ENCODE data around the gene CDC37.
"Not testable (repeated sequence)": the region's sequence is repeated elsewhere in the genome, so short reads cannot be mapped to it uniquely, and the experiment has no call there.

Gene CDC37

DNA sequence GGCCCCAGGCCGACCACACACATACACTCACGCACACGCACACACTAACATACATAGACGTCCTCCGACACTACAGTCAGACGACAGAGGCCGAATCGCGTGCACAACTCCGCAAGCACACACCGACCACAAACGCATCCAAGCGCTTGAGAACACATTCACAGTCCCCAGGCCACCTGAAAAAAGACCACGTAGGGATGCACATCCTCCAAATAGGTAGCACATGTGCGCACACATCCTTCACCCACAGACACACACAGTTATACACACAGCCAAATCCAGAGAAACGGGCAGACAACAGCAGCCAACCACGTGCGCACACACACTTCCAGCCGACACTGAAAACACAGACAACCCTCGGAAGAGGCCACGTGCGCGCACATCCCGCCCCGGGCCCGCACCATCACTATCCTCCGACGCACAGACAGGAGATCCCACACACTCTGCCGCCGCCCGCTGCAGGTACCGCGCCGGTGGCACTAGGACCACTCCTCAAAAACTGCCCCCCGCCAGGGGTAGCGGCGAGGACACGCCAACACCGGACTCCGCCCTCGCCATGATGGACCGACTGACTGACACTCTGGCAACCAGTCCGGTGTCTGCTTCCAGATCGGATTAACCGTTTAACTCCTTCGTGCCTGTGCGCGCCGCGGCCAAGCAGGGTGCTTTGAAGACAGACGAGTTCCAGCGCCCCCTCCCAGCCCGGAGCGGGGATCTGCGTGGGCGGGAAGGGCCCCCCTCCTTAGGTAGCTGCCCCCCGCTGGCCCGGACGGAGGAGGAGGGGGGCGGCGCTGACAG is 16.5 kb upstream of the CDC37 start:
- peak; percentile 61 for DNase-seq

DNA sequence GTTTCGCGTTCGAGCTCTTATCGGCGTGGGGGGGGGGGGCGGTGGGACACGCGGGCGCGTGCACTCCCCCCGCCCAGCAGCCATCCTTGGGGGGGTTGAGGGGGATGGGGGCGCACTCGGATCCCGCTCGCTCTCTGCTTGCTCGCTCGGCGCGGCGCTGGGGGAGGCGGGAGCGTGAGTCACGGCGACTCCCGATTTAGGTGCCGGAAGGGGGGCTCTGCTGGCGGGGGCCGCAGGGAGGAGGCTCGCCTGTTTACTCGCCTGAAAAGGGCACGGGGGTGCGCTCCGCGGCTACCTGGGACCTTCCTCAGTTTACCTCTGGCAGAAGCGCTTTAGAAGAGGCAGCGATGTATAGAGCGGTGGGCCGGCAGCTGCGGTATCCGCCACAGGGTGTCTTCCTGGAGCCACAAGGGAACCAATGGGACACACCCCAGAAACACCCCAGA is 15.9 kb upstream of the CDC37 start:
- DNase-seq, result no peak

DNA sequence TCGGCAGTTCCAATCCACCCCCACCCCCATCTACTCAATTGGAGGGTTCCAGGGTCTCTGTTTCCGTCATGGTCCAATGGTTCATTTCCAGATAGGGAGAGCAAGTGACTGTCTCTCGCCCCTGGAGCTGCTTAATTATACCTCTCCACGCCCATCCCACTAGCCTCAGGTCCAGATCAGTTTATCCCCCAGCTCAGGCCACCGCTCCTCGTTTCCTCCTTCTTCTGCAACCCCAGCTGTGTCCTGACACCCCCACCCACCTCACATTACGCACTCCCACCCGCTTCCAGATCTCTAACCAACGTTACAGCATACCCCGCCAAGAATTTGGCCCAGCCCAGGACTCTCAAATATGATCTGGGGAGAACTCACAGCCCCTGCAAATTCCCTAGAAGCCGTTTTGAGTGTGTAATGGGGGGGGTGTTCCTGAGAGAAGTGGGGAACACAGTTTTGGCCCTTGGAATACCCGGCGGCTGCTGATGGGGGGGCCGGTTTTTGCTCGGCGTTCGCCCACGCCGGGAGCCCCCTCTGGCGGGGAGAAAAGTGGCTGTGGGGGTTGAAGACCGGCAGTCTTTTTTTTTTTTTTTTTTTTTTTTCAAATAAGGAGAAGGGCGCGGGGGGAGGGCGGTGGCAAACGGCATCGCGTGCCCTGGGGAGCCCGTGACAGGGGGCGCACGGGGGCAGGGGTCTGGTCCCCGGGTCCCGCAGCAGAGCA is 15.3 kb upstream of the CDC37 start:
- no peak for DNase-seq

DNA sequence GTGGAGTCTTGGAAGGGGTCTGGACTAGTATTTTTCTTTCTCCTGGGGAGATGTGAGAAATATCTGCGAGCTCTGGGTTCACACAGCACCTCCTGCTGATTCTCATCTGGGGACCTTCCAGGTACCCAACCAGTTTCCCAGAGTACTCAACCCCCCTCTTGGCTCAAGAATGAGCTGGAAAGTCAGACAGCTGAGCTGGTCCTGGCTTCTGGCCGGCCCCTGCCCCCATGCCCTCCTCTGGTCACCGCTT is 14.8 kb upstream of the CDC37 start:
- no peak for DNase-seq

DNA sequence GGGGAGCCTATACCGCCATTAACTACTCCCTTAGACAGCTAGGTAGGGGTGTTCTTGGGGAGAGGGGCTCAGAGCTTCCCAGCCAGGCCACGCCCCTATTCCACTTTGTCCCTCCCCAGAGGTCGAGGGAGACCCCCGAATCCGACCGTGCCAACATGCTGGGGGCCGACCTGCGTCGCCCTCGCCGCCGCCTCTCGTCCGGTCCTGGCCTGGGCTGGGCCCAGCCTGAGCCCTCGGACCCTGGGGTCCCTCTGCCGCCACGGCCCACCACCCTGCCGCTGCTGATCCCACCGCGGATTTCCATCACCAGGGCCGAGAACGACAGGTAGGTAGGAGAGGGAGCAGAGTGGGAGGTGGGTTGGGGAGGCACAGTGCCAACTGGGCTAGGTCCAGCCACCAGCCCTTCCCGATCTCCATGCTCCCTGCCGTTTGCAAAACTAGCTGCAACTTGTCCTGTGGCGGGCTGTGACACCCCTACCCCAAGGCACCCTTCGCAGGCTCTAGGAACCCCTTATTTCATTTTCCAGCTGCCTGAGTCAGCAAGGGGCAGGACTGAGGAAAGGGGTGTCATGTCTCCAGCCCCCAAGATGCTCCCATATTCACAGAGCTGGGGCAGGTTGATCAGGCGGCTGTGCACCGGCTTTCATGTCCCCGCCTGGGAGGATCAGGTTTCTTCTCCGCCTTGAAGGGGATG is 14.3 kb upstream of the CDC37 start:
- no peak for DNase-seq

DNA sequence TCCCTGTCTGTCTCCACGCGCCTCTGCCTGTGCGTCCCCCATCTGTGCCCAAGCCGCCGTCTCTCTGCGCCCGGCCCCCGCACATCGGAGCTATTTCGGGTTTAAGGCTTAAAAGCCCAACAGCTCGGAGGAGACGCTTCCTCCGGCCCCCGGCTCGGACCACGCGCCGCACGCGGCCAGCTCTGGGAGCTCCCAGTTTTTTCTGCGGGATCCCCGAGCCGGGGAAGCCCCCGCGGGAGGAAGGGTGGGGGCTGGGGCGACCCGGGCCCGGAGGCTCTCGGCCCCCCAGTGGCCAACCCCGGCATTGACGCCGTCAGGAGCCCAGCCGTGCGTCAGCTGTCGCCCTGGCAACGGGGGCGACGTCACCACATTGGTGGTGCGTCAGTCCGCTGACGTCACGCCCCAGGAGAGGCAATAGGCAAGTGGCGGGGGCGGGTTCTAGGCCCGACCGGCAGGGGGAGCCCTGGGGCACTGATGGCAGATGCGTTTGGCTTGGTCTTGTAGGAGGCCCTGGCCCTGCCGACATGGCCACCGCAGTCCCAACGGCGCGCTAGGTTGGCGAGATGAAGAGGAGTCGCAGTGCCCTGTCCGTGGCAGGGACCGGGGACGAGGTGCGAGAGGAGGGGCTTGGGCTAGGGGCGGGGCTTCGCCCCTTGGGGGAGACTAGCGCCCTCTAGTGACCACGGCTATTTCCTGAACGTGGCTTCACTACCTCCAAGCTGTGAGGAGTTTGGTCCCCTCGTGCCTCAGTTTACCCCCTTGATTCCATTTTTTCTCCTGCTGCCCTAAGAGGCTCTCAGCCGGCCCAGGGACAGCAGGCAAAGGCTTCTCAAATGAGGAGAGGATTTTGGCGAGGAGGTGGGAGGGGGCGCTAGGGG is 13.3 kb upstream of the CDC37 start:
- DNase-seq, result peak; percentile 89

DNA sequence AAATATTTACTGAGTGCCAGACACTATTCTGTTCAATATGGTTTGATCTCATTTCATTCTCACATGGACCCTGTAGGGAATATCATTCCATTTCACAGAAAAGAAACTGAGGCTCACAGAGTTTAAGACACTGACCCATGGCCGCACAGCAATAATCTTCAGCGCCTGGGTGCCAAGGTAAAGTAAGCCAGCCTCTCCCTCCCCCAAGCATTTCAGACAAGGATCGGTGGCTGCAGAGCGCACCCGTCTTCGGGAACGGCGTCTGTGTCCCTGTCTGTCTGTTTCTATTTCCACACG is 12.7 kb upstream of the CDC37 start:
- no peak for DNase-seq

DNA sequence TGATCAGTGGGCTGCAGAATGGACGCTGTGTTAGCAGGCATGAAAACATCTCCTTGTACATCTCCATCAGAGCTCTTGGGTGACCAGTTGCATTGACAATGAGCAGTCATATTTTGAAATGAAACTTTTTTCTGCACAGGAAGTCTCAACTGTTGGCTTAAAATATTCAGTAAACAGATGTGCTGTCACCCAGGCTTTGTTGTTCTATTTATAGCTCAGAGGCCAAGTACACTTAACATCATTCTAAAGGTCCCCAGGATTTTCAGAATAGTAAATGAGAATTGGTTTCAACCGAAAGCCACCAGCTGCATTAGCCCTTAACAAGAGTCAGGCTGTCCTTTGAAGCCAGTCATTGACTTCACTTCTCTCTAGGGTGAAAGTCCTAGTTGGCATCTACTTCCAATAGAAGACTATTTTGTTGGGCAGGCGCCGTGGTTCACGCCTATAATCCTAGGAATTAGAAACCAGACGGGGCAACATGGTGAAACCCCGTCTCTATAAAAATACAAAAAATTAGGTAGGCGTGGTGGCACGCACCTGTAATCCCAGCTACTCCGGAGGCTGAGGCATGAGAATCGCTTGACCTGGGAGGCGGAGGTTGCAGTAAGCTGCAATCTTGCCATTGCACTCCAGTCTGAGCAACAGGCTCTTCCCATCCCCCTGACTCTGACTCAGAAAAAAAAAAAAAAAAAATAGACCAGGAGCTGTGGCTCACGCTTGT is 9.1 kb upstream of the CDC37 start:
- no peak for DNase-seq

DNA sequence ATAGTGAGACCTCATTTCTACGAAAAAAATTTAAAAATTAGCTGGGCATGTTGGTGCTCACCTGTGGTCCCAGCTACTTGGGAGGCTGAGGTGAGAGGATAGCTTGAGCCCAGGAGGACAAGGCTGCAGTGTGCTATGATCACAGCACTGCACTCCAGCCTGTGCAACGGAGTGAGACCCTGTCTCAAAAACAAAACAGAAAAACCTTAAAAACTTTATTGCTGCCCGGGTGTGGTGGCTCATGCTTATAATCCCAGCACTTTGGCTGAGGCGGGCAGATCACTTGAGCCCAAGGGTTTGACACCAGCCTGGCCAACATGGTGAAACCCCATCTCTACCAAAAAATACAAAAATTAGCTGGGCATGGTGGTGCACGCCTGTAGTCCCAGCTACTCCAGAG is 7.9 kb upstream of the CDC37 start:
- DNase-seq, result not testable (repeated sequence)

DNA sequence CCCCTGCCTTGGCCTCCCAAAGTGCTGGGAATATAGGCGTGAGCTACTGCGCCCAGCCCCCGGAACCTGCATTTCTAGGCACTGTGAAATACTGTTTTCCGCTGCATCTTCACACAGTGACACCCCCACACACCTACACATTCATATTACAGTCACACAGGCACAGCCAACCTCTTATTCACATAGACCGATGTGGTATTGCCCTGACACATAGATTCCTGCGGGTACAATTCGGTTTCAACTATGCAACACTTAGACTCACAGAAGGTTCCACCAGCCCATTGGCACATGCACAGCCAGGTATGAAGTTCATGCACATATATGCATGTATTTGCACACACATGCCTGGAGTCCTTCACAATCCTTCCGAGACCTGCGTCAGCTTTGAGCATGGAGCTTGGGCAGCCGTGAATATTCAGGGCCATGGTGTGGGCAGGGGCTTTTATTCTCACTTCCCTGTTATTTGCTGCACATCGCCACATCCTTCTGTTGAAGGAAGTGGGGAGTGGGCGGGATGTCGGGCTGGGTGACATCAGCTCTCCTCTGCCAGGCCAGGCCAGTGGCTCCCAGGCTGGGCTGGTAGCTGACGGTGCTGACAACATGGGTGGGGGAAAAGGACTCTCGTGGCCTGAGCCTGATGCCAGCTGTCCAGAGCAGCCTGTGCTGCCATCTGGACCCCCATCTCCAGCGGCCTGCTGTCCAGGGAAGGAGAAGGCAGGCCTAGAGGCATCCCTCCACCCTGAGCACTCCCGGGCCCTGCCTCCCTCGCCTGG is 5.4 kb upstream of the CDC37 start:
- no peak for DNase-seq

DNA sequence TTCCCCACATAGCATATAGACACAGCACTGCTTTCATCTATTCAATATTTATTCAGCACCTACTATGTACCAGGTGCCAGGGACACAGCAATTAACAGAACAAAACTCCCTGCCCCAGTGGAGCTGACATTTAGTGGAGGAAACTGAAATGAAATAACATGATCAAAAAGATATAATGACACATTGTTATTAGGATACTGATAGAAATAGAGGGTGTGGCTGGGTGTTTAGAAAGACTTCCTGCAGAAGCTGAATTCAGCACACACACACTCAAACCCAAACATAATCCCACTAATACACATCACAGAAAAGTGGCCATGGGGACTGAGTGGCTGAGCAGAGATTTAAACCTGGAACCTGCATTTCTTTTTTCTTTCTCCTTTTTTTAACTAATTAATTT is 3.8 kb upstream of the CDC37 start:
- no peak for DNase-seq

DNA sequence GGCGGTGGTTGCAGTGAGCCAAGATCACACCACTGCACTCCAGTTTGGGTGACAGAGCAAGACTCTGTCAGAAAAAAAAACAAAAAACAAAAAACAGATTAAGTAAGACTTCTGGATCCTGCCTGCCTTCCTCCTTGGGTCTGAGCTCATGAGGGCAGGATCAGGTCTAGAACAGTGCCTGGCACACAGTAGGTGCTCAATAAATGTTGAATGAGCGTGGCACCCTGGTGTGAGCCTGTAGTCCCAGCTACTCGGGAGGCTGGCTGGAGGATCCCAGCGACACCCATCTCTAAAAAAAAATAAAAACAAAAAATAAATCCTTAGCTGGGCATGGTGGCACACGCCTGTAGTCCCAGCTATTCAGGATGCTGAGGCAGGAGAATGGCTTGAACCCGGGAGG is 2.8 kb upstream of the CDC37 start:
- DNase-seq, result no peak

DNA sequence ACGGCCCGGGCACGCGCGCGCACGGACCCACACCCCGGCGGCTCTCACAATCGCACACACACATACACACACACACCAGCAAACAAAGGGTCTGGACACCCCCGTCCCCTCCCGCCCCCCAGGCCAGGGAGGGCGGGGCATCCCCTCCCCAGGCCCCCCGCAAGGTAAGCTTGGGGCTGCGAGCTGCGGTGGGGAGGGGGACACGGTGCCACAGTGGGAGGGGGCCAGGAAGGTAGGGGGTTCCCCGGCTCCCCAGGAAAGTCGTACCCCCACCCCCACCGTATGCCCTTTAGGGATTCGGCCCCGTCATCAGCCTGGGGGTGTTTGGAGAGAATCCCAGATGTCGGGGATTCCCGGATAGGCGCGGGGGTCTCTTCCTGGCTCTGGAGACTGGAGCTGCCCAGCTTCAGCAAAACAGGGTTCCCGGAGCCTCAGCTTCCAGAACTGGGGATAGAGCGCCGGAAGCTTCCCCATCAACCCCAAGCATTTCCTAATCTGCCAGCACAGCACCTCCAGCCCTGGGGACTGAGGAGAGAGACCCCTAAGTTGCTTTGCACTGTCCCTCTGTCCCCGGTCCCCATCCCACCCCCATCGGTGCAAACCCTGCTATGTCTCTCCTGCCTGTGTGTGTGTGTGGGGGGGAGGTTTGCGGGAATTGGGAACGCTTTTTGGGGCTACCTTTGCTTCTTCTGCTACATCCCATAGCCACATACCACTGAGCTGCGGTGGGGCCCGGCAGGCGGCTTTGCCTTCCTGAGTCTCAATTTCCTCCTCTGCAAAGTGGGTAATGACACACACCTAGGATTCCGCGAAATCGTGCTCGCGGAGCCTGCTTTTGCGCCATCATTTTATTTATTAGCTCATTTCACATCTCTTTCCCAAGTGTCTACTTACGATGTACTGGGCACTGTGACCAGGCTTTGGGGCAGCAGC is 1.8 kb upstream of the CDC37 start:
- no peak for DNase-seq

DNA sequence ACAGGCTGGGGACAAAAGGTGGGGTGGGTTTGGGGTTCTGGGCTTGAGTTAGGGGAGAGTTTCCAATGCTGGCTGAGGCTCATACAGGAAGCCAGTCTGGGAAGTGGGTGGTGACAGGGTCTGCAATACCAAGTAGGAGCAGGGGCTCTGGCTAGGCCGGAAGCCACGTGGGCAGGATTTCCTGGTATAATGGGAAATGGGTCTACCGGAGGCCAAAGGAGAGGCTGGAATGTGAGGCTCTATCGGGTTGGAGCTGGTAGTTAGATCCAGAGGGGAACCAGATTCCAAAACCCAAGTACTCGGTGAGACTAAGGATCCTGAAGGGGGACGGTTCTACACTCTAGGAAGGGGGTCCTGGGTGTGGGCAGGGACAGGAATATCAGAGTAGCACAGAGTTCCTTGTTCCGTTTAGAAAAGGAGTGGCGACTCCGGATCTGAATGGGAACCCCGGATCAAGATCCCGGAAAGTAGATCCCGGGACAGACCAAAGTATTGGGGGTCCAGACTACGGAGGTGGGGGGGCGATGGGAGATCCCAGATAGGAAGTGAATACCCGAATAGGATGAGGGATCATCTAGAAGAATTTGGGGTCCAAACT is 802 bp downstream of the CDC37 start:
- peak; percentile 42 for DNase-seq

DNA sequence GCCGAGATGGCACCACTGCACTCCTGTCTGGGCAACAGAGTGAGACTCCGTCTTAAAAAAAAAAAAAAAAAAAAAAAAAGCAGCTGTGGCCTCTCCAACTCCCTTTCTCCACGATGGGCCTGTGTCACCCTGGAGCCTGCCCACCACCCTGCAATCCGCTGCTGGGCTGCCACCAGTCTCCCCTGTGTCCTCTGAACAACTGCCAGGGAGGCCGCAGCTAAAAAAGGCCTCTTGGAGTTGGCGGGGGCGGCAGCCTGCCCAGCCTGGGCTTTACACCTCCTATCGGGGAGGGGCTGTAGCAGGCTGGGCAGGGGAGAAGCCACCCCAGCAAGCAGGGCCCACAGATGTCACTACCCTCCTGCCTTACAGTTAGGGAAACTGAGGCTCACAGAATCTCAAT is 3.5 kb downstream of the CDC37 start:
- no peak for DNase-seq

DNA sequence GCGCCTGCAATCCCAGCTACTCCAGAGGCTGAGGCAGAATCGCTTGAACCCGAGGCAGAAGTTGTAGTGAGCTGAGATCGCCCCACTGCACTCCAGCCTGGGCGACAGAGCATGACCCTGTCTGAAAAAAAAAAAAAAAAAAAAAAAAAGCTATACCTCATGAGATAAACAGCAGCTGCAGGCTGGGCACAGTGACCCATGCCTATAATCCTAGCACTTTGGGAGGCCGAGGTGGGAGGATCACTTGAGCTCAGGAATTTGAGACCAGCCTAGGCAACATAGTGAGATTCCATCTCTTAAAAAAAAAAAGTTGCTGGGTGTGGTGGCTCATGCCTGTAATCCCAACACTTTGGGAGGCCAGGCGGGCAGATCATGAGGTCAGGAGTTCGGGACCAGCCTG is 4.0 kb downstream of the CDC37 start:
- not testable (repeated sequence) for DNase-seq

DNA sequence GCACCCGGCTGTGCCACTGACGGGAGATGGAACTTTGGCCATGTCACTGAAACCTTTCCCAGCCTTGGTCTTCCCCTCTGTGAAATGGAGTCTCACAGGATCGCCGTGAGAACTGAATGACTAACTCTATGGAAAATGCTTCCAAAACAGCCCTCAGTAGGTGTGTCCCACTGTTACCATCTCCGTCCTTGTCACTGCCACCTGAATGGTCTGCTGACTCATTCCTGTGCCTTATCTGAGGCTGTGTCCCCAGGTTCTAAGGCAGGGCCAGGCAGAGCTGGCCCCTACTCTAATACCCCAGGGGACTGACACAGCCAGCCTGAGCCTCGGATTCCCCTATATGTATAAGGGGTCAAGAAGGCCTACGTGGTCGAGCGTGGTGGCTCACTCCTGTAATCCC is 4.5 kb downstream of the CDC37 start:
- no peak for DNase-seq

DNA sequence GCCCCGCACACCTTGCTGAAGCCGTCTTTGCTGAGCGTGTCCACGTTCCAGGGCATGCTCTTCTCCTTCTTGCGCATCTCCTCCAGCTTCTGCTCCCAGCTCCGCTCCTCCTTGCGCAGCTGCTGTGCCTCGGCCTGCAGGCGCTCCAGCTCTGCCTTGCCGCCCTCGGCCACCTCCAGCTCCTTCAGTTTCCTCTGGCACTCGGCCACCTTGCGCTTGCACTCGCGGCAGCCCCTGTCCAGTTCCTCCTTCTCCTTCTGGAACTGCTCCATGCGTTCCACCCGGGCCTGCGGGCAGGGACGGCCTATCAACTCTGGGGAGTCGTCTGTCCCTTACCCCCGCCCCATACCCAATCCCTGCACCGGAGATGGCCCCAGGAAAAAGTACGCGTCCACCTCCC is 7.4 kb downstream of the CDC37 start:
- no peak for DNase-seq

DNA sequence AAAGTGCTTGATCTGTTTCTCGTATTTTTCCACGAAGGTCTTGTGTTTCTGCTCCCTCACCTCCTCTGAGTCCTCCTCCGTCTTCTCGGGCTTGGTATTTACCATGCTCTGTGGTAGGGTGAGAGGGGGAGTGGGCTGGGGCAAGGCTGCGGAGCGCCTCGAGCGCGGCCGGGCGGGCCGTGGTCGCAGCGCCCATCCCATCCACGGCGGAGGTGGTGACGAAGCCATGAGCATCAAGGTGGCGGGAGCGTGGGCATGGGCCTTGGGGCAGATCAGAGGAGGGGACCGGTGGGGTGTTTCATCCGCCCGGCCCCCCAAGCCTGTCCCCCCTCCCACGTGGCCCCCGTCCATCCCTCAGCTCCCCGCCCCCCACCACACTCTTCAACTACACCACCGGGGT is 7.9 kb downstream of the CDC37 start:
- DNase-seq, result no peak

DNA sequence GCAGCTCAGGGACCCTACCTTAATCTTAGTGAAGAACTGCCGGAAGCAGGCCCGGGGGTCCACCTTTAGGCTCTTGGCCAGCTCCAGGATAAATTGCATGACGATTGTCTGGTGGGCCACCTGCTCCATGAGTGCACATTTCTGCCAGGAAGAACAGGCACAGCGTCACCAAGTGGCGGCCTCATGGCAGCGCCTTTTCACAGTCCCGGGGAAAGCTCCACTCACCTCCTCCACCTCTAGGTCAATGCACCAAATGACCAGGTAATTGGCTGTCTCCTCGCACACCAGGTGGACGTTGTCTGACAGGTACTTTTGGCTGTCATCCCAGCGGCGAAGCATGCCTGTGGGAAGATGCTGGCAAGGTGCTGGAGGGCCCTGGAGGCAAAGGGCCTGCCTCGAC is 8.3 kb downstream of the CDC37 start:
- no peak for DNase-seq

All from fibroblast of skin of scalp (primary cell).